Ureter (tissue), 1 donor: Measurements from ENCODE around the gene PRM3. TPM values are rescaled to one million over a fixed set of nuclear protein-coding genes. Genes with fewer than 3 reads are reported as not detected.
"Not testable (repeated sequence)": the region's sequence is repeated elsewhere in the genome, so short reads cannot be mapped to it uniquely, and the experiment has no call there.

Experiments used
- DNase-seq: peaks from one replicate; pipeline ENCODE4 v3.0.0-alpha.2; 2020; ENCODE audit warnings: low spot score
- total RNA-seq: library from RNA; stranded (reverse); gene quantifications from one replicate; pipeline ENCODE4 v1.2.4, GENCODE V29; 2023
- donor health status: DM: yes; HTN: yes; CAD: no.

The PRM3 gene
- total RNA-seq, 1 donor from 2014 or later: not detected

GRCh38 chr16:11303405-11304138 lies 30.1 kb upstream of the PRM3 start:
- DNase-seq: peak; percentile 64

- peak; percentile 84 for DNase-seq
Measured at GRCh38 chr16:11302977-11303376, 29.5 kb upstream of the PRM3 start.

GRCh38 chr16:11301645-11302501 lies 28.4 kb upstream of the PRM3 start:
- no peak for DNase-seq

GRCh38 chr16:11300560-11300892 lies 27.1 kb upstream of the PRM3 start:
- DNase-seq: no peak

DNA sequence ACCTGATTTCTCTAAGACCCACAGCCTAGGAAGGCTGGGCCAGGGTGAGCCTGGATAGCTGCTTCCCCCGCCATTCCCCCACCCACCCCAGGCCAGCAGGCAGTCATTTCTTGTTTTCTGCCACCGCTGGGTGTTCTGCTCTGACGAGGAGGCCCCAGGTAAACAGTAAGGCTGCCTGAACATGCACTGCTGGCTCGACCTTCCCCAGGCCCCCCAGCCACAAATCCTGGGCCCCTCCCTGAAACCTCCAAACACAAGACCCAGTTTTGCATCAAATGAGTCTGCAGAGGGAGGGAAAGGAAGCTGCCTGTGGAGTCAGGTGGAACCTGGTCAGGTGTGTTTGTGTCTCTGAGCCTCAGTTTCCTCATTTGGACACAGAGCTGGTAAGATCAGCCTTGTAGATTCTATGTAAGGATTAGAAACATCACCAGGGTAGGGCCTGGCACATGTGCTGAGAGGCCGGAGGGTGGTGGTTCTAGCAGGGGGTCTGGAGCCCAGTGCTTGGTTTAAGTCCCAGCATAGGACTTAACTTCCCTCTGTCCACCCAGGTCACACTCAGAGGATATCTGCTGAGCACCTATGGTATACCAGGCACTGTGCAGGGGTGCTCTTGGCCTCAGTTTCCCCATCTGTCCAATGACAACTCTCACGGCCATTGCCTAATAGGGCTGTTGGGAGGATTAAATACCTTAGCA lies 26.6 kb upstream of the PRM3 start:
- DNase-seq: no peak

DNA sequence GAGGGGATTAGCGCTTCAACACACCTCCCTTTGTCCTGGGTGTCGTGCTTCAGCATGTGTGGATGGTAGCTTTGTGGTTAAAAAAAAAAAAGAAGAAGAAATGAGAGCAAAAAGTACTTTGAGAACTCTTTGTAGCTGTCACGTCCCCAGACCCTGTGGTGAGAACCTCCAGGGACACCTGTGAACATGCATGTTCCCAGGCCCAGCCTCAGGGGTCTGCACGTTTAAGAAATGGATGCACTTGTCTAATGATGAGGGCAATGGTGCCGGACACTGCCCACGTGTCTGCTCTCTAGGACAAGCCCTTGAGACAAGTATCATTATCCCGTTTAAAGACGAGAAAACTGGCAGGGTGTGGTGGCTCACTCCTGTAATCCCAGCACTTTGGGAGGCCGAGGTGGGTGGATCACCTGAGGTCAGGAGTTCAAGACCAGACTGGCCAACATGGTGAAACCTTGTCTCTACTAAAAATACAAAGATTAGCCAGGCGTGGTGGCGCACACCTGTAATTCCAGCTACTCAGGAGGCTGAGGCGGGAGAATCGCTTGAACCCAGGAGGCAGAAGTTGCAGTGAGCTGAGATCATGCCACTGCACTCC lies 25.6 kb upstream of the PRM3 start:
- not testable (repeated sequence) for DNase-seq

GRCh38 chr16:11298143-11298900 lies 24.9 kb upstream of the PRM3 start:
- DNase-seq: no peak

DNA sequence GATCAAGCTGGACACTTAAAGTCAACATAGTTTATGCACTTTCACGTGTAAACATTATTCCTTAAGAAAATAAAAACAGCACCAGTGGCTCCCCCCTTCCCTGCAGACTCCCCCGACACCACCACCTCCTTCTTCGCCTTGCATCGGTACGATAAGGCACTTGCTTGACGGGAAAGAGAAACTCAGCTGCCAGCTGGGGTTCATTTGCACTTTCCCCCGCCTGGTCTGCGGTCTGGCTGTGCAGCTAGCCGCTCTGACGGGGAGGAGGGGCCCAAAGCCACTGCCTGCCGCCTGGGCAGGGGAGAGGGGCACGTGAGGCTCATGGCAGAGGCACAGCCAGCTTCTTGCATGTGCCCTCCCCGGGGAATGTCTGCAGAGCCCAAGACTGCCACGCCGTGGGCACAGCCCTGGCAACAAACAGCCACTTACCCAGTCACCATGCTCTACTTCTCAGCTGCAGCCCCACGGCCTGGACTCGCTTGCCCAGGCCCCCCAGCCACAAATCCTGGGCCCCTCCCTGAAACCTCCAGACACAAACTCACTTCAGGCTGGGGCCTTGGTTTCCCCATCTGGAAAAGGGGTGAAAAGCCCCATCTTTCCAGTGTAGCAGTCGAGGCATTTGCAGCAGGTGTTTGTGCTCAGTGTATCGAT lies 24.2 kb upstream of the PRM3 start:
- peak; percentile 84 for DNase-seq

DNA sequence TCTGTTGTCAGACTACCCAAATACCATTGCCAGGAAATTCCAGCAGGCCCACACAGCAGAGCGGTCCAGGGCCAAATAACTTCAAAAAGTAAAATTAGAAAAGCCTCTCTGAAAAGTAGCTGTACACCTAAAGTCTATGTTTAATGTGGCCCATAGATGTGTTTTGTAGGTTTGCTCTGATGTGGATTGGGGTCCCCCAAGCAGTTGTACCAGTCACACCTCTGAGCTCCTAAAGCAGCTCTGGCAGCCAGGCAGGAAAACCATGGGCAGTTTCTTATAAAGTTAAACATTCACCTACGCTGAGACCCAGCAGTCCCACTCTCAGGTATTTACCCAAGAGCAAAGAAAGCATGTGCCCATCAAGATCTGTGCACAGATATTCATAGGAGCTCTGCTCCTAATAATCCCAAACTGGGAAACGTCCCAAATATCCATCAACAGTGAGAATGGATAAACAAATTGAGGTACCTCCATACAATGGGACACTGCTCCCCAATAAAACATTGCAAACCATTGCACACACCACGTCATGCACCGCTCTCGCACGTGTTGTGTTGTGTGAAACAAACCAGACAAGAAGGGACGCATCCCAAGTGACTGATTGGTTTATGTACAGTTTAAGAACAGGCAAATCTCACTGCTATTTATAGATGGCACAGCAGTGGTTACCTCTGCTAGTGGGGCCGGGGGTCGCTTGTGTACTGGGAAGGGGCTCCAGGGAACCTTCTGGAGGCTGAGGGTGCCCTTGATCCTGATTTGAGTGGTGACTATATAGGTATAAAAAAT lies 23.5 kb upstream of the PRM3 start:
- DNase-seq: no peak

GRCh38 chr16:11296351-11296705 lies 22.9 kb upstream of the PRM3 start:
- DNase-seq: no peak

DNA sequence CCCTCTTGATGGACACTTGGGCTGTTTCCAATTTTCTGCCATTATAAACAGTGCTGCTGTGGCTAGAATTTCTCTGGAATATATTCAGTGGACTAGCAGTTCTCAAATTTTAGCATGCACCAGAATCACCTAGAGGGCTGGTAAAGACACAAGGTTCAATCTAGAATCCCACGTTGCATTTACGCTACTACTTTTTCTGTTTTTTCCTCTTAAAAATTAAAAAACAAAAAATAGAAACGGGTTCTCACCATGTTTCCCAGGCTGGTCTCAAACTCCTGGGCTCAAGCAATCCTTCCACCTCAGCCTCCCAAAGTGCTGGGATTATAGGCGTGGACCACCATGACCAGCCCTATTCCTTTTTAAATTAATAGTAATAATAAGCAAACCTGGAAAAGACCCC lies 22.2 kb upstream of the PRM3 start:
- DNase-seq: no peak

- DNase-seq: no peak
Measured at GRCh38 chr16:11292076-11292748, 18.8 kb upstream of the PRM3 start.

DNA sequence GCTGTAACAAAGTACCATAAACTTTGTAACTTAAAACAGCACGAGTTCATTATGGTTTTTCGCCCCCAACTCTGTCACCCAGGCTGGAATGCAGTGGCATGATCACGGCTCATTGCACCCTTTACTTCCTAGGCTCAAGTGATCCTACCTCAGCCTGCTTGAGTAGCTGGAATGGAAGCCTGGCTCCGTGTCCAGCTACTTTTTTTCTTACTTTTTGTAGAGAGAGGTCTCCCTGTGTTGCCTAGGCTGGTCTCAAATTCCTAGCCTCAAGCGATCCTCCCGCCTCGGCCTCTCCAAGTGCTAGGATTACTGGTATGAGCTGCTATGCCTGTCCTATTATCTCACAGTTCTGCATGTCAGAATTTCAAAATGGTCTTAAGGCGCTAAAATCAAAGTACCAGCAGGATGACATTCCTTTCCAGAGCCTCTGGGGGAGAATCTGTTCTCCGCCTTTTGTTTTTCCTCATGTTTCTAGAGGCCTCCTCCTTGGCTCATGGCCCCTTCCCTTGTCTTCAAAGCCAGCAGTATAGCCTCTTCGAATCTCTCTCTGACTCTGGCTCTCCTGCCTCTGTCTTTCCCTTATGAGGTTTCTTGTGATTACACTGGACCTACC lies 17.8 kb upstream of the PRM3 start:
- no peak for DNase-seq

DNA sequence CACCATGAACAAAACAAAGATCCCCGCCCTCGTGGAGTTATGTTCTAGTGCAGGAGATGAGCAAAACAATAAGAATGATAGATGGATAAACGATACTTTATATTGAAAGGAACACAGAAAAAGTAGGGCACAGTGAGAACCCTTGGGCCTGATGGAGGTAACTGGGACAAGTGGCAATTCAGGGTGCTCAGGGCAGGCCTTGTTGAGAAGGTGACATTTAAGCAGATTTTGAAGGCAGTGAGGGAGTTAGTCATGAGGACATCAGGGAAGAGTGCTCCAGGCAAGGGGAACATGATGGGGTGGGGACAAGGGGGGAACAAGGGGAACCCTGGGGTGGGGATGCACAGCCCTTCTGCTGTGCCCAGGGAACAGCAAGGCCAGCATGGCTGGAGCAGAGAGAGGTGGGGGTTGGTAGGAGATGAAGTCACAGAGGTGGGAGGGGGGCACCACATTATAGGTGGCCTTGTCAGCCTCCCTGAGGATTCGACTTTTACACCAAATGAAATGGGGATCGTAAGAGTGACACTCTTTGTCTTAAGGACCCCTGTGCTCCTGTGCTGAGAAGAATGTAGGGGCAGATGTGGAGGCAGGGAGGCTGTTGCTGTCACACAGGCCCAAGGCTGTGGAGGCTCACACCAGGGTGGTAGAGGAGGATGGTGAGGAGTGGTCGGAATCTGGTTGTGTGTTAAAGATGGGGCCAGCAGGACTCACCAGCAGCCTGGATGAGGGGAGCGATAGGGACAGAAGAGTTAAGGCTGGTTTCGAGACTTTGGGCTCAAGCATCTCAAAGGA lies 16.9 kb upstream of the PRM3 start:
- DNase-seq: no peak

- DNase-seq: not testable (repeated sequence)
Measured at GRCh38 chr16:11289696-11290095, 16.3 kb upstream of the PRM3 start.

DNA sequence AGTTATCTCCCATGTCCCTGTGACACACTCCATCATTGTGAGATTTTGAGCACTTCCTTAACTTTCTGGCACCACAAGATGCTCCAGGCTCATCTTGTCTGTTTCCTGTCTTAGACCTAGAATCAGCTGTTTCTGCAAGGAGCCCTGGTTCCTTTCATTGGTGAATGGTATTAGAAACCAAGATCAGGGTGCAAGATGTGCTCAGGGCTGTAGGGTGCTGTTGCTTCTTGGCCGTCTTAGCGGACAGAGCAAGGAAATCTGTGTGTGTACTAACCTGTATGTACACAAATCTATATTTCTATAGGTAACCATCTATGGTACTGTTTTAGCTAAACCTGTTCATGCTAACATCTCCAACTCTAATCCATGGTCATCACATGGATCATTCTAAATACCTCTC lies 15.8 kb upstream of the PRM3 start:
- no peak for DNase-seq

- DNase-seq: no peak
Measured at GRCh38 chr16:11285842-11286241, 12.4 kb upstream of the PRM3 start.

GRCh38 chr16:11283820-11284248 lies 10.4 kb upstream of the PRM3 start:
- no peak for DNase-seq
